ENCODE measurements around the gene SLC7A6OS. TPM values are rescaled to one million over a fixed set of nuclear protein-coding genes. Genes with fewer than 3 reads are reported as not detected.

Gene SLC7A6OS
- total RNA-seq, 1 donor from 2014 or later = 42.0 TPM

GRCh38 chr16:68276223-68276622 is 34.5 kb downstream of the SLC7A6OS start:
- TF ChIP-seq, protein P1, sequence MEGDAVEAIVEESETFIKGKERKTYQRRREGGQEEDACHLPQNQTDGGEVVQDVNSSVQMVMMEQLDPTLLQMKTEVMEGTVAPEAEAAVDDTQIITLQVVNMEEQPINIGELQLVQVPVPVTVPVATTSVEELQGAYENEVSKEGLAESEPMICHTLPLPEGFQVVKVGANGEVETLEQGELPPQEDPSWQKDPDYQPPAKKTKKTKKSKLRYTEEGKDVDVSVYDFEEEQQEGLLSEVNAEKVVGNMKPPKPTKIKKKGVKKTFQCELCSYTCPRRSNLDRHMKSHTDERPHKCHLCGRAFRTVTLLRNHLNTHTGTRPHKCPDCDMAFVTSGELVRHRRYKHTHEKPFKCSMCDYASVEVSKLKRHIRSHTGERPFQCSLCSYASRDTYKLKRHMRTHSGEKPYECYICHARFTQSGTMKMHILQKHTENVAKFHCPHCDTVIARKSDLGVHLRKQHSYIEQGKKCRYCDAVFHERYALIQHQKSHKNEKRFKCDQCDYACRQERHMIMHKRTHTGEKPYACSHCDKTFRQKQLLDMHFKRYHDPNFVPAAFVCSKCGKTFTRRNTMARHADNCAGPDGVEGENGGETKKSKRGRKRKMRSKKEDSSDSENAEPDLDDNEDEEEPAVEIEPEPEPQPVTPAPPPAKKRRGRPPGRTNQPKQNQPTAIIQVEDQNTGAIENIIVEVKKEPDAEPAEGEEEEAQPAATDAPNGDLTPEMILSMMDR (IDR thresholded peaks at IDR 0.05) = no peak
- no peak for DNase-seq
- peaks cover 51% of the 10 kb centered on the region for H3K36me3 Mint-ChIP-seq (ENCODE audit: low read depth)
- peaks cover 54% of the 10 kb centered on the region for H3K4me1 Mint-ChIP-seq
- peak overlapping the region; percentile 24 for H3K4me3 Mint-ChIP-seq
- H3K9me3 Mint-ChIP-seq = no peaks in the 10 kb centered on the region
- ChIA-PET CTCF (no interaction called here), POLR2A (interaction anchor here (0.5 to 1.4 kb wide), 4 partner anchors 10 to 25 kb away, joined by 3 to 5 read pairs (median 4); partner anchors contain the start of gene SLC7A6)
- H3K27ac Mint-ChIP-seq = peak overlapping the region; percentile 88
- ATAC-seq (ENCODE audit: low read depth) = no peak
- H3K27me3 Mint-ChIP-seq = no peaks in the 10 kb centered on the region
- intact Hi-C loops (cut with micrococcal nuclease) = no loop called here

DNA sequence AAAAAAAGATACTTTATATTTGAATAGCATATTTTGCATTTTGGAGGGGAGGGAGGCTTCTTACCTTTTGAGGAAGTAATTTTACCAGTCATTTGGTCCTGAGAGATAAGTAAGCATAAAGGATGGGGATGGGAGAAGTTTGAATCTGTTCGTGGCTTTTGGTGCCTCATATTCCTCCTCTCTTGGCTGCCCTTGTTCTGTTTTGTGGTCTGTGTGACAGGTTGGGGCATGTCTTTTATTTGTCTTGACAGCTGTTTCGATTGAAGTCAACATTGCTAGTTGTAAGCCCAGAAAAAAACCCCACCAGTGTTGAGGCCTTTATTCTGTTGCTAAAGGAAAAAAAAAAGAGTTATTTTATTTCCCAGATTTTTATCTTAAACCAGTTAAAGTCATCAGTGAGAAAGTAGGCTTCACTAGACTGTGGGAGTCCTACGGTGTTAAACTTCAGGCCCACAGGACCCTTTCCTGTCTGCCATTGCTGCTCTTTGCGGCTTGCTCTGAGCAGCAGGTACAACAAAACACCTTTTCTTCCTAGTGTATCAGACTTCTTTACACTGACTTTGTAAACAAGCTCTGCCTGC is 35.0 kb downstream of the SLC7A6OS start:
- CTCF ChIA-PET = interaction anchor here (1.4 to 1.7 kb wide), 2 partner anchors 14 to 53 kb away, joined by 4 to 9 read pairs; no protein-coding TSS in a partner anchor

DNA sequence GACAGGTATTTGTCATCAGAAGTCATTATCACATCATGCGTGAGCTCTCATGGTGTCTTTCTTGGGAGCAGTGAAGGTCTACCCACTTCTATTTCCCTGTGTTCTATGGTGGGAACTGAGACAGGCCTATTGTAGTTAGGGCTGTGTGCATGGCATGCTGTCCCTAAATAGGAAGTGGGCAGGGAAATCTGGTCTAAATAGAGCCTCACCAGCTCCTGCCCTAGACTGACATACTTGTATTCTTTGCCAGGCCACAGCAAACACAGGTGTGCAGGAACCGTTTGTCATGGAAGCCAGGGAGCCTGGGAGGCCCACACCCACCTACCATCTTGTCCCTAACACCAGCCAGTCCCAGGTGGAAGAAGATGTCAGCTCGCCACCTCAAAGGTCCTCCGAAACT is 36.3 kb downstream of the SLC7A6OS start:
- CTCF ChIA-PET = interaction anchor here (0.8 to 2.6 kb wide), 5 partner anchors 9 to 55 kb away, joined by 3 to 13 read pairs (median 4); partner anchors contain the start of gene SLC7A6
- H3K9me3 Mint-ChIP-seq = no peaks in the 10 kb centered on the region
- peak overlapping the region; percentile 69 for H3K27ac Mint-ChIP-seq
- DNase-seq (no peak), ATAC-seq (ENCODE audit: low read depth) (no peak)
- intact Hi-C loops (cut with micrococcal nuclease) = no loop called here
- TF ChIP-seq, protein P1 (IDR thresholded peaks at IDR 0.05) = no peak
- peaks cover 49% of the 10 kb centered on the region for H3K36me3 Mint-ChIP-seq (ENCODE audit: low read depth)
- H3K4me1 Mint-ChIP-seq = peaks cover 52% of the 10 kb centered on the region
- POLR2A ChIA-PET = interaction anchor here (0.5 to 1.0 kb wide), 4 partner anchors 9 to 480 kb away, joined by 3 to 8 read pairs (median 4); no protein-coding TSS in a partner anchor
- no peaks in the 10 kb centered on the region for H3K27me3 Mint-ChIP-seq
- no peak overlapping the region for H3K4me3 Mint-ChIP-seq

More for the DNA sequence above, 35.0 kb downstream of the SLC7A6OS start:
- Mint-ChIP-seq H3K9me3 (no peaks in the 10 kb centered on the region), H3K27ac (peak overlapping the region; percentile 88), H3K27me3 (no peaks in the 10 kb centered on the region), H3K4me3 (peak overlapping the region; percentile 56), H3K36me3 (ENCODE audit: low read depth) (peaks cover 50% of the 10 kb centered on the region), H3K4me1 (peaks cover 51% of the 10 kb centered on the region)
- intact Hi-C loops (cut with micrococcal nuclease) = loop anchor here (1.0 kb wide), 3 partner anchors 10 to 14 kb away; no protein-coding TSS in a partner anchor
- DNase-seq (no peak), ATAC-seq (ENCODE audit: low read depth) (peak; percentile 86)
- POLR2A ChIA-PET = interaction anchor here (0.5 to 1.4 kb wide), 5 partner anchors 8 to 25 kb away, joined by 3 to 5 read pairs (median 5); partner anchors contain the start of gene SLC7A6
- TF ChIP-seq, protein P1 (IDR thresholded peaks at IDR 0.05) = no peak

DNA sequence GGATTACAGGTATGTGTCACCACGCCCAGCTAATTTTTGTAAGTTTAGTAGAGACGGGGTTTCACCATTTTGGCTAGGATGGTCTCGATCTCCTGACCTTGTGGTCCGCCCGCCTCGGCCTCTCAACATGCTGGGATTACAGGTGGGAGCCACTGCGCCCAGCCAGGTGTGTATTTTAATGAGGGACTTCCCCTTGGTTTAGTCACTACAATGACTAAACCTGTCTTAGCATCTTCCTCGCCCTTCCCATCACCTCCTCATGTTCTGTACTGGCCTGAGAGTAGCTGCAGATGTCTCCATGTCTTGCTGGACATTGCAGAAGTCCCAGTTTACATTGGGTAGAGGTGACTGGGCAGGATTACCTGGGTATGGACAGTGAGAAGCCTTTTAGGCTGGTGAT is 36.9 kb downstream of the SLC7A6OS start:
- peaks cover 58% of the 10 kb centered on the region for H3K4me1 Mint-ChIP-seq
- H3K27ac Mint-ChIP-seq = peak overlapping the region; percentile 69
- no peak overlapping the region for H3K4me3 Mint-ChIP-seq
- ATAC-seq (ENCODE audit: low read depth) (no peak), DNase-seq (no peak)
- intact Hi-C loops (cut with micrococcal nuclease) = no loop called here
- H3K27me3 Mint-ChIP-seq = no peaks in the 10 kb centered on the region
- H3K36me3 Mint-ChIP-seq (ENCODE audit: low read depth) = peaks cover 52% of the 10 kb centered on the region
- TF ChIP-seq, protein P1 (IDR thresholded peaks at IDR 0.05) = no peak
- CTCF ChIA-PET = interaction anchor here (1.2 to 2.6 kb wide), 3 partner anchors 10 to 12 kb away, joined by 3 to 13 read pairs (median 9); partner anchors contain the start of gene SLC7A6
- H3K9me3 Mint-ChIP-seq = no peaks in the 10 kb centered on the region
- POLR2A ChIA-PET = interaction anchor here (0.6 to 1.0 kb wide), 2 partner anchors 10 to 127 kb away, joined by 3 read pairs; no protein-coding TSS in a partner anchor

- ATAC-seq (ENCODE audit: low read depth) (no peak), DNase-seq (no peak)
- peak overlapping the region; percentile 69 for H3K27ac Mint-ChIP-seq
- peak overlapping the region; percentile 46 for H3K4me3 Mint-ChIP-seq
- H3K9me3 Mint-ChIP-seq = no peaks in the 10 kb centered on the region
- peaks cover 58% of the 10 kb centered on the region for H3K4me1 Mint-ChIP-seq
- peaks cover 52% of the 10 kb centered on the region for H3K36me3 Mint-ChIP-seq (ENCODE audit: low read depth)
- TF ChIP-seq, protein P1 (IDR thresholded peaks at IDR 0.05) = no peak
- intact Hi-C loops (cut with micrococcal nuclease) = no loop called here
- ChIA-PET CTCF (interaction anchor here (1.7 to 2.6 kb wide), 3 partner anchors 9 to 12 kb away, joined by 7 to 13 read pairs (median 7); partner anchors contain the start of gene SLC7A6), POLR2A (interaction anchor here (0.6 to 2.8 kb wide), 3 partner anchors 10 to 126 kb away, joined by 3 to 13 read pairs (median 8); partner anchors contain the start of genes PRMT7 and SLC7A6OS)
- no peaks in the 10 kb centered on the region for H3K27me3 Mint-ChIP-seq
Observed at GRCh38 chr16:68273459-68273858, 37.3 kb downstream of the SLC7A6OS start.
